Measurements from ENCODE around the gene CCDC88C.

The CCDC88C gene

DNA sequence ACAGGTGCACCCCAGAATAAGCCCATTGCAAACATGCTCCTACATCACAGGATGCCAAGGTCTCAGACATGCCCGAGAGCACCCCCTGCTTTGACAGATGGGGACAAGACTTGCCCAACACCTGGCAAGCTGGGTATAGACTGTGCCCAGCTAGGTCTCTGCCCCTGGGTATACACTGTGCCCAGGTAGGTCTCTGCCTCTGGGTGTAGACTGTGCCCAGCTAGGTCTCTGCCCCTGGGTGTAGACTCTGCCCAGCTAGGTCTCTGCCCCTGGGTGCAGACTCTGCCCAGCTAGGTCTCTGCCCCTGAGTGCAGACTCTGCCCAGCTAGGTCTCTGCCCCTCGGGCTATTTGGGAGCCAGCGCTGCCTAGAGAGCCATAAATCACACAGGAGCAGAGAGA is 85.9 kb downstream of the CCDC88C start:
- no peaks in the 10 kb centered on the region for H3K9me3 ChIP-seq (ENCODE audit: insufficient read depth, low read length, severe bottlenecking)
- no peak overlapping the region for H3K4me3 ChIP-seq (ENCODE audit: low read depth in 1 of 2, low read length in 2 of 2)
- DNase-seq (no peak), ATAC-seq (ENCODE audit: insufficient read depth, low read depth) (peak; percentile 12; the same call in 1 of the 3 replicates)
- H3K4me2 ChIP-seq (ENCODE audit: insufficient read depth, low read length) = no peak overlapping the region
- TF ChIP-seq, protein P1, sequence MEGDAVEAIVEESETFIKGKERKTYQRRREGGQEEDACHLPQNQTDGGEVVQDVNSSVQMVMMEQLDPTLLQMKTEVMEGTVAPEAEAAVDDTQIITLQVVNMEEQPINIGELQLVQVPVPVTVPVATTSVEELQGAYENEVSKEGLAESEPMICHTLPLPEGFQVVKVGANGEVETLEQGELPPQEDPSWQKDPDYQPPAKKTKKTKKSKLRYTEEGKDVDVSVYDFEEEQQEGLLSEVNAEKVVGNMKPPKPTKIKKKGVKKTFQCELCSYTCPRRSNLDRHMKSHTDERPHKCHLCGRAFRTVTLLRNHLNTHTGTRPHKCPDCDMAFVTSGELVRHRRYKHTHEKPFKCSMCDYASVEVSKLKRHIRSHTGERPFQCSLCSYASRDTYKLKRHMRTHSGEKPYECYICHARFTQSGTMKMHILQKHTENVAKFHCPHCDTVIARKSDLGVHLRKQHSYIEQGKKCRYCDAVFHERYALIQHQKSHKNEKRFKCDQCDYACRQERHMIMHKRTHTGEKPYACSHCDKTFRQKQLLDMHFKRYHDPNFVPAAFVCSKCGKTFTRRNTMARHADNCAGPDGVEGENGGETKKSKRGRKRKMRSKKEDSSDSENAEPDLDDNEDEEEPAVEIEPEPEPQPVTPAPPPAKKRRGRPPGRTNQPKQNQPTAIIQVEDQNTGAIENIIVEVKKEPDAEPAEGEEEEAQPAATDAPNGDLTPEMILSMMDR (IDR thresholded peaks at IDR 0.05; ENCODE audit: borderline replicate concordance, extremely low read depth, low read length, poor library complexity, severe bottlenecking) = no peak
- no peak for TF ChIP-seq EZH2 (IDR thresholded peaks at IDR 0.05; ENCODE audit: borderline replicate concordance, low read depth, low read length, severe bottlenecking)
- peaks cover 93% of the 10 kb centered on the region for H3K36me3 ChIP-seq (ENCODE audit: insufficient read depth, low read length)
- no peaks in the 10 kb centered on the region for H3K27me3 ChIP-seq (ENCODE audit: insufficient read depth, low read length, poor library complexity)
- H3K4me1 ChIP-seq (ENCODE audit: insufficient read depth, low read length) = no peaks in the 10 kb centered on the region
- H4K20me1 ChIP-seq (ENCODE audit: insufficient read depth, low read length) = peaks cover 27% of the 10 kb centered on the region
- no peak overlapping the region for H2AFZ ChIP-seq (ENCODE audit: low read depth, low read length)
- H3K27ac ChIP-seq (ENCODE audit: low read length) = no peak overlapping the region
- H3K9ac ChIP-seq (ENCODE audit: low read depth, low read length) = no peak overlapping the region
- no peaks in the 10 kb centered on the region for H3K79me2 ChIP-seq (ENCODE audit: insufficient read depth, low read length)

DNA sequence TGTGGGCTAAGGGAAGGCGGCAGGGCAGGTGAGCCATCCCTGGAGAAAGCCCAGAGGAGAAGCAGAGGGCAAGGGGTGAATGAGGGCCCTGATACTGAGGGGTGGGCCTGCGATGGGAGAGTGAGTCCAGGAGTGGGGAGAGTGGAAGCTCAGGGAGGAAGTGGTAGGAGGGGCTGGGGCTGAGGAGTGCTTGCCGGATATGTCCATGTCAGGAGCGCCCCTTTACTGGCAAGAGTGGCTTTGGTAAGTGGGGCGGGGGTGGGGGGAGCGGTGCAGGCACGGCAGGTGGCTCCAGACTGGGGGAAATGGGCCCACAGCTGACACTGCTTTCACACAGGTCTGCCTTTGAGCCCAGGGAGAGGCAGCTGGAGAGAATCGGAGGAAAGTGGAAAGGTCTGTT is 86.8 kb downstream of the CCDC88C start:
- Histone ChIP-seq H3K27me3 (ENCODE audit: insufficient read depth, low read length, poor library complexity) (no peaks in the 10 kb centered on the region), H3K27ac (ENCODE audit: low read length) (0 out of 2 replicates have a peak overlapping the region, but pooled peaks have one; percentile 16), H2AFZ (ENCODE audit: low read depth, low read length) (no peak overlapping the region), H3K9me3 (ENCODE audit: insufficient read depth, low read length, severe bottlenecking) (no peaks in the 10 kb centered on the region), H3K9ac (ENCODE audit: low read depth, low read length) (no peak overlapping the region), H4K20me1 (ENCODE audit: insufficient read depth, low read length) (peaks cover 27% of the 10 kb centered on the region), H3K4me2 (ENCODE audit: insufficient read depth, low read length) (no peak overlapping the region), H3K4me3 (ENCODE audit: low read depth in 1 of 2, low read length in 2 of 2) (no peak overlapping the region), H3K79me2 (ENCODE audit: insufficient read depth, low read length) (no peaks in the 10 kb centered on the region), H3K36me3 (ENCODE audit: insufficient read depth, low read length) (peaks cover 93% of the 10 kb centered on the region), H3K4me1 (ENCODE audit: insufficient read depth, low read length) (no peaks in the 10 kb centered on the region)
- DNase-seq = no peak
- TF ChIP-seq EZH2 (IDR thresholded peaks at IDR 0.05; ENCODE audit: borderline replicate concordance, low read depth, low read length, severe bottlenecking) = no peak
- TF ChIP-seq, protein P1 (IDR thresholded peaks at IDR 0.05; ENCODE audit: borderline replicate concordance, extremely low read depth, low read length, poor library complexity, severe bottlenecking) = no peak
- ATAC-seq (ENCODE audit: insufficient read depth, low read depth) = no peak

DNA sequence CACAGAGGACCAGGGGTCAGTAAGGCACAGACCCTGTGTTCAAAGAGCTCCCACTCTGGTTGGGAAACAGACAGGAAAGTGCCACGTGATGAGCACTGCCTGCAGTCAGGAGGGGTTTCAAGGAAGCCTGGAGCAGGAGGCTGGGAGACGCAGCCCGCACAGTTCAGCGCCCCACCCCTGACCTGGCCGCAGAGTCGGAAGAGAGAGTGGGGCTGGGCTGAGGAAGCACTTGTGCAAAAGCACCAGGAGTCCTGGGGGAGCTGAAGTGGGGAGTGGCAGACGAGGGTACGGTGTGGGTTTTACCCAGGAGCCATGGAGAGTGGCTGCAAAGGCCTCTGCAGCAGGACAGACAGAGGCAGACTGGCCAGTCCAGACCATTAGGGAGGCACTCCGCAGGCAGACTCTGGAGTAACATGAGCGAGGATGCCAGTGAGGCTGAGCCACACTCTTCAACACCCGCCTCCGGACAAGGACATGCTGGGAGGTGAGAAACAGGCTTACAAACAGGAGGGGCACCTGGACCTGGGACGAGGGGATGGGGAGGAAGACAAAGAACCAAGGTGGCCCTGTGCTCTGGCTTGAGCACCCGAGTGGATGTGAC is 87.4 kb downstream of the CCDC88C start:
- no peak overlapping the region for H3K4me3 ChIP-seq (ENCODE audit: low read depth in 1 of 2, low read length in 2 of 2)
- H2AFZ ChIP-seq (ENCODE audit: low read depth, low read length) = no peak overlapping the region
- H3K4me1 ChIP-seq (ENCODE audit: insufficient read depth, low read length) = peaks cover 1% of the 10 kb centered on the region
- peaks cover 93% of the 10 kb centered on the region for H3K36me3 ChIP-seq (ENCODE audit: insufficient read depth, low read length)
- no peak for DNase-seq
- peaks cover 27% of the 10 kb centered on the region for H4K20me1 ChIP-seq (ENCODE audit: insufficient read depth, low read length)
- H3K4me2 ChIP-seq (ENCODE audit: insufficient read depth, low read length) = no peak overlapping the region
- H3K9ac ChIP-seq (ENCODE audit: low read depth, low read length) = no peak overlapping the region
- no peak overlapping the region for H3K27ac ChIP-seq (ENCODE audit: low read length)
- no peak for TF ChIP-seq EZH2 (IDR thresholded peaks at IDR 0.05; ENCODE audit: borderline replicate concordance, low read depth, low read length, severe bottlenecking)
- TF ChIP-seq, protein P1 (IDR thresholded peaks at IDR 0.05; ENCODE audit: borderline replicate concordance, extremely low read depth, low read length, poor library complexity, severe bottlenecking) = no peak
- H3K27me3 ChIP-seq (ENCODE audit: insufficient read depth, low read length, poor library complexity) = no peaks in the 10 kb centered on the region
- H3K9me3 ChIP-seq (ENCODE audit: insufficient read depth, low read length, severe bottlenecking) = no peaks in the 10 kb centered on the region
- H3K79me2 ChIP-seq (ENCODE audit: insufficient read depth, low read length) = no peaks in the 10 kb centered on the region
- ATAC-seq (ENCODE audit: insufficient read depth, low read depth) = no peak

Measured in DND-41 (cell line).